Measurements from ENCODE around the gene SBNO2. TPM values are rescaled to one million over a fixed set of nuclear protein-coding genes. Genes with fewer than 3 reads are reported as not detected.
A peak's percentile ranks its signal among the peaks of the same experiment; 100 is the strongest.

SBNO2 gene
- total RNA-seq, 4 donors from 2014 or later = 22.8 to 69.0 (median 25.5) TPM

- no peak for DNase-seq
- peaks cover 33 to 41% of the 10 kb centered on the region in 2 donors for H3K4me1 ChIP-seq
- peak overlapping the region in 2 of 3 donors; percentile 44 to 57 for H3K27ac ChIP-seq
- no peaks in the 10 kb centered on the region for H3K9me3 ChIP-seq
- no peak for TF ChIP-seq CTCF (IDR thresholded peaks at IDR 0.05)
- TF ChIP-seq POLR2A (IDR thresholded peaks at IDR 0.05) = no peak
- peaks cover 14 to 17% of the 10 kb centered on the region in 2 donors for H3K36me3 ChIP-seq
- H3K4me3 ChIP-seq (replicated peaks in 1 of 3) = peak overlapping the region; percentile 63 to 95 (median 88)
- WGBS, 2 donors = 1 to 2% methylated on average over 5 to 16 of the region's 19 CpGs
- intact Hi-C loops (cut with DNase I) = loop anchor here (5.0 kb wide), 1 partner anchor 72 kb away; the partner anchor contains the start of genes RNU6-2 and TMEM259
- no peaks in the 10 kb centered on the region for H3K27me3 ChIP-seq
Observed at GRCh38 chr19:1094655-1094977, 79.5 kb downstream of the SBNO2 start.

DNA sequence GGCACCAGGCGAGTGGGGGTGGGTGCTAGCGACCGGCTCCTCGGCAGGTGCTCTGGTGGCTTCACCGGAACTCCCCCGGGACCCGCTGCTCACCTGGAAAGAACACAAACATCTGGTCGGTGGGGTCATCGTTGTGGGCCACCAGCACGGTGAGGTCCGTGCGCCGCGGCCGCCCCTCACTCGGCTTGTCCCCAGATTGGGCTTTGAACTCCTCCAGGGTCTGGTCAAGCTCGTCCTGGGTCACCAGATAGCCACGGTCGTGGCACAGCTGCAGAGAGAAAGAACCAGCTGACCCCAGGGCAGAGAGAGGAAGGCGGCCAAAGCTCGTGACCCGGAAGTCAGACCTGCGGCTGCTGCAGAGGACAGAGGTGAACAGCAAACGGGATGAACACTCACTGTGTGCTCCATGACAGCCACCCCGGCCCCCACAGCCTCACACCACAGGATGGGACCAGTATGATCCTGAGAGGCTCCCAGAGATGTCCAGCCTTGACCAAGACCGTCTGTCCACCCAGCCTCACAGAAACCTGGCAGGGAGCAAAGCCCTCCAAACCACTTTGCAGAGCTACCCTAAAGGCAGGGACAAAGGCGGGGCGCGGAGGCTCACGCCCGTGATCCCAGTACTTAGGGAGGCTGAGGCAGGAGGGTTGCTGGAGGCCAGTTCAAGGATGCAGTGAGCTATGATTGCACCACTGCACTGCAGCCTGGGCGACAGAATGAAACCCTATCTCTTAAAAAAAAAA is 80.1 kb downstream of the SBNO2 start:
- DNase-seq = no peak
- 64 to 71% methylated on average over 22 to 28 of the region's 32 CpGs for WGBS, 2 donors
- Histone ChIP-seq H3K4me3 (replicated peaks in 1 of 3) (peak overlapping the region; percentile 63 to 95 (median 88)), H3K36me3 (peaks cover 21 to 23% of the 10 kb centered on the region in 2 donors), H3K9me3 (no peaks in the 10 kb centered on the region), H3K27ac (no peak overlapping the region), H3K27me3 (no peaks in the 10 kb centered on the region), H3K4me1 (peaks cover 28 to 35% of the 10 kb centered on the region in 2 donors)
- no peak for TF ChIP-seq POLR2A (IDR thresholded peaks at IDR 0.05)
- no peak for TF ChIP-seq CTCF (IDR thresholded peaks at IDR 0.05)
- intact Hi-C loops (cut with DNase I) = loop anchor here (5.0 kb wide), 1 partner anchor 72 kb away; the partner anchor contains the start of genes RNU6-2 and TMEM259

- intact Hi-C loops (cut with DNase I) = loop anchor here (5.0 kb wide), 1 partner anchor 71 kb away; the partner anchor contains the start of genes RNU6-2 and TMEM259
- H3K9me3 ChIP-seq = no peaks in the 10 kb centered on the region
- H3K36me3 ChIP-seq = peaks cover 26% of the 10 kb centered on the region in 2 donors
- 85 to 86% methylated on average over 15 of the region's 15 CpGs for WGBS, 2 donors
- H3K4me1 ChIP-seq = peaks cover 22 to 28% of the 10 kb centered on the region in 2 donors
- TF ChIP-seq CTCF (IDR thresholded peaks at IDR 0.05) (no peak), POLR2A (IDR thresholded peaks at IDR 0.05) (no peak)
- no peak for DNase-seq
- no peaks in the 10 kb centered on the region for H3K27me3 ChIP-seq
- no peak overlapping the region for H3K4me3 ChIP-seq (replicated peaks in 1 of 3)
- H3K27ac ChIP-seq = no peak overlapping the region
Observed at GRCh38 chr19:1093330-1093729, 80.7 kb downstream of the SBNO2 start.

GRCh38 chr19:1091544-1092175 is 82.4 kb downstream of the SBNO2 start:
- H3K4me1 ChIP-seq = peaks cover 13 to 17% of the 10 kb centered on the region in 2 donors
- H3K36me3 ChIP-seq = peaks cover 33% of the 10 kb centered on the region in 2 donors
- WGBS, 2 donors = 88 to 91% methylated on average over 11 to 26 of the region's 27 CpGs
- no peak for DNase-seq
- H3K27me3 ChIP-seq = no peaks in the 10 kb centered on the region
- TF ChIP-seq POLR2A (IDR thresholded peaks at IDR 0.05) = no peak
- TF ChIP-seq CTCF (IDR thresholded peaks at IDR 0.05) = no peak
- no peak overlapping the region for H3K27ac ChIP-seq
- no peaks in the 10 kb centered on the region for H3K9me3 ChIP-seq
- no peak overlapping the region for H3K4me3 ChIP-seq (replicated peaks in 1 of 3)
- intact Hi-C loops (cut with DNase I) = loop anchor here (5.0 kb wide), 1 partner anchor 69 kb away; the partner anchor contains the start of genes RNU6-2 and TMEM259
